Adipose tissue (tissue), 3 donors: ENCODE data around the gene ZNF646. TPM values are rescaled to one million over a fixed set of nuclear protein-coding genes. Genes with fewer than 3 reads are reported as not detected.
"Not testable (repeated sequence)": the region's sequence is repeated elsewhere in the genome, so short reads cannot be mapped to it uniquely, and the experiment has no call there.

Experiments used
- H3K27ac ChIP-seq: one replicate; pipeline ENCODE4 v1.5.1; 2013; ENCODE audit warnings: low read depth, low read length
- WGBS, 3 donors: extraction: QIAGEN DNeasy Blood & Tissue Kit; methylation state at CpG; one replicate each; pipeline ENCODE4 v1.1.7; 2013; 5-methylcytosine and 5-hydroxymethylcytosine counted together
- polyA plus RNA-seq, 3 donors: library from polyadenylated mRNA; stranded (reverse); fragments of 200-250 nt; gene quantifications; one replicate each; pipeline ENCODE4 v1.2.3, GENCODE V29; 2013
- donor health status: healthy with polysubstance abuse.
- donor health status: Bipolar disorder and iron deficiency.
- donor health status: healthy.

ZNF646 gene
- polyA plus RNA-seq, 3 donors: 4.8 to 5.2 (median 5.2) TPM

GRCh38 chr16:31094088-31094423, 19.8 kb downstream of the ZNF646 start:
- no peak overlapping the region for H3K27ac ChIP-seq
- 0 to 1% (median 1%) methylated on average over 20 of the region's 20 CpGs for WGBS, 3 donors

GRCh38 chr16:31094424-31095120, 20.4 kb downstream of the ZNF646 start, which contains the start of gene VKORC1:
VKORC1 (minus strand) TSS chr16:31094797; CDS start chr16:31094729, 68 bp downstream.
- WGBS, 3 donors: 0% methylated on average over 69 of the region's 69 CpGs

GRCh38 chr16:31099860-31100638, 25.8 kb downstream of the ZNF646 start:
- 69 to 77% (median 71%) methylated on average over 4 of the region's 4 CpGs for WGBS, 3 donors
- no peak overlapping the region for H3K27ac ChIP-seq

More at GRCh38 chr16:31094424-31095120, 20.4 kb downstream of the ZNF646 start, which contains the start of gene VKORC1:
- H3K27ac ChIP-seq: no peak within 1 kb of the TSS

- 69 to 82% (median 69%) methylated on average over 11 to 13 of the region's 13 CpGs for WGBS, 3 donors
- H3K27ac ChIP-seq: not testable (repeated sequence)
Observed at GRCh38 chr16:31100876-31101641, 26.8 kb downstream of the ZNF646 start.

GRCh38 chr16:31105677-31106213, 31.5 kb downstream of the ZNF646 start:
- WGBS, 3 donors: 9 to 10% (median 10%) methylated on average over 33 of the region's 33 CpGs
- H3K27ac ChIP-seq: no peak overlapping the region

- 90 to 94% (median 92%) methylated on average over 28 of the region's 28 CpGs for WGBS, 3 donors
- no peak overlapping the region for H3K27ac ChIP-seq
Observed at GRCh38 chr16:31106509-31107464, 32.6 kb downstream of the ZNF646 start.

GRCh38 chr16:31107465-31107867, 33.2 kb downstream of the ZNF646 start:
- no peak overlapping the region for H3K27ac ChIP-seq
- 89 to 95% (median 95%) methylated on average over 6 of the region's 6 CpGs for WGBS, 3 donors

- H3K27ac ChIP-seq: no peak within 1 kb of the TSS
- 3 to 4% (median 4%) methylated on average over 60 to 68 of the region's 68 CpGs for WGBS, 3 donors
Observed at GRCh38 chr16:31108035-31108793, 34.0 kb downstream of the ZNF646 start, which contains the start of gene BCKDK. BCKDK (plus strand) TSS chr16:31108386; CDS start chr16:31109224, 838 bp downstream.

- no peak overlapping the region for H3K27ac ChIP-seq
- 39 to 42% (median 39%) methylated on average over 47 to 57 of the region's 57 CpGs for WGBS, 3 donors
Observed at GRCh38 chr16:31108794-31109558, 34.8 kb downstream of the ZNF646 start.

- no peak overlapping the region for H3K27ac ChIP-seq
- 86 to 95% (median 91%) methylated on average over 12 of the region's 12 CpGs for WGBS, 3 donors
Observed at GRCh38 chr16:31109622-31110021, 35.4 kb downstream of the ZNF646 start.

- WGBS, 3 donors: 86 to 89% (median 87%) methylated on average over 26 of the region's 26 CpGs
- H3K27ac ChIP-seq: no peak overlapping the region
Observed at GRCh38 chr16:31110106-31111034, 36.1 kb downstream of the ZNF646 start.

GRCh38 chr16:31111881-31112466, 37.8 kb downstream of the ZNF646 start:
- WGBS, 3 donors: 89 to 94% (median 93%) methylated on average over 21 to 23 of the region's 23 CpGs
- H3K27ac ChIP-seq: no peak overlapping the region

GRCh38 chr16:31112711-31113110, 38.5 kb downstream of the ZNF646 start:
- 34 to 86% (median 73%) methylated on average over 2 of the region's 2 CpGs for WGBS, 3 donors
- H3K27ac ChIP-seq: no peak overlapping the region

- 45 to 60% (median 51%) methylated on average over 5 of the region's 5 CpGs for WGBS, 3 donors
- H3K27ac ChIP-seq: no peak overlapping the region
Observed at GRCh38 chr16:31113121-31114120, 39.2 kb downstream of the ZNF646 start.
